Colonic mucosa (tissue), 4 donors: ENCODE results near the gene FNDC3B. TPM values are rescaled to one million over a fixed set of nuclear protein-coding genes. Genes with fewer than 3 reads are reported as not detected.

ENCODE experiments used
- DNase-seq: peaks from one replicate; pipeline ENCODE4 v3.0.0-alpha.2; 2020
- H3K27ac ChIP-seq: fragments of 200-600 bp; one replicate; pipeline ENCODE4 v1.8.0; 2021
- H3K27me3 ChIP-seq: fragments of 200-600 bp; one replicate; pipeline ENCODE4 v1.8.0; 2021
- H3K36me3 ChIP-seq: fragments of 200-600 bp; one replicate; pipeline ENCODE4 v1.8.0; 2021
- H3K4me1 ChIP-seq: fragments of 200-600 bp; one replicate; pipeline ENCODE4 v1.8.0; 2021; ENCODE audit warnings: mild to moderate bottlenecking
- H3K4me3 ChIP-seq: fragments of 200-600 bp; one replicate; pipeline ENCODE4 v1.8.0; 2021
- H3K9ac ChIP-seq, 2 donors: one replicate each; pipeline ENCODE4 v1.7.0; 2013; ENCODE audit warnings: control low read depth in 2 of 2, low read depth in 2 of 2, low read length in 2 of 2
- H3K9me3 ChIP-seq: fragments of 200-600 bp; one replicate; pipeline ENCODE4 v1.8.0; 2021
- intact Hi-C: fragments of 100-400 bp; cut with DNase I; formaldehyde crosslinking; loops from one replicate; pipeline ENCODE4 v1.14.1; 2022
- total RNA-seq, 2 donors: library from RNA; stranded (reverse); fragmentation: NEBNext Ultra II Directional in 1 of 2; extraction: Animal tissue kit (Norgen Biotek cat#: 25700) in 1 of 2; gene quantifications; one replicate each; pipeline ENCODE4 v1.2.1, GENCODE V29; 2021
- TF ChIP-seq, protein P1 (sequence below): fragments of 200-600 bp; IDR thresholded peaks from one replicate; pipeline ENCODE4 v1.8.0; 2022; ENCODE audit warnings: antibody characterized with exemption, mild to moderate bottlenecking
- donor health status: healthy.
- donor health status: DM: no; HTN: no; CAD: no.
- donor health status: DM: no; HTN: no; CAD: no.

Gene FNDC3B
- total RNA-seq, 2 donors from 2014 or later: 66.7 to 142 TPM

DNA sequence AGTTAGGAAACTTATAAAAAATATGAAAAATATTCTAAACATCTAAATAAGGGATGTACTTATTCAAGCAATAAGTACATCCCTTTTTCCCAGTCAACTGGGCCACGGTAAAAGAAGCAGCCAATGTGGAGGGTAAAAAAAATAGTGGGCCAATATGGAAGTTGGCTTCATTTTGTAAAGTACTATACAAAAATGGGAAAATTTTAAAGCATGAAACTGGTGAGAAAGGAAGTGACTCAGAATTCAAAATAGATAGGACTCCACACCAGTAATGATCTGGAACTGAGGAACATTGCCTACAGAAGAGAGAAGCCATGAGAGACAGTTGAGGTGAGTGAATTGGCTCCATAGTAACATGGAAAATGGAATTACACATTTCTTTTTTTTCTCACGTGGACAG is 108.9 kb downstream of the FNDC3B start:
- peaks cover 8% of the 10 kb centered on the region for H3K4me1 ChIP-seq
- H3K27ac ChIP-seq: peak overlapping the region; percentile 9
- intact Hi-C loops: no loop called here
- no peak overlapping the region for H3K4me3 ChIP-seq
- no peak for DNase-seq
- H3K9me3 ChIP-seq: no peaks in the 10 kb centered on the region
- no peaks in the 10 kb centered on the region for H3K27me3 ChIP-seq
- TF ChIP-seq, protein P1, sequence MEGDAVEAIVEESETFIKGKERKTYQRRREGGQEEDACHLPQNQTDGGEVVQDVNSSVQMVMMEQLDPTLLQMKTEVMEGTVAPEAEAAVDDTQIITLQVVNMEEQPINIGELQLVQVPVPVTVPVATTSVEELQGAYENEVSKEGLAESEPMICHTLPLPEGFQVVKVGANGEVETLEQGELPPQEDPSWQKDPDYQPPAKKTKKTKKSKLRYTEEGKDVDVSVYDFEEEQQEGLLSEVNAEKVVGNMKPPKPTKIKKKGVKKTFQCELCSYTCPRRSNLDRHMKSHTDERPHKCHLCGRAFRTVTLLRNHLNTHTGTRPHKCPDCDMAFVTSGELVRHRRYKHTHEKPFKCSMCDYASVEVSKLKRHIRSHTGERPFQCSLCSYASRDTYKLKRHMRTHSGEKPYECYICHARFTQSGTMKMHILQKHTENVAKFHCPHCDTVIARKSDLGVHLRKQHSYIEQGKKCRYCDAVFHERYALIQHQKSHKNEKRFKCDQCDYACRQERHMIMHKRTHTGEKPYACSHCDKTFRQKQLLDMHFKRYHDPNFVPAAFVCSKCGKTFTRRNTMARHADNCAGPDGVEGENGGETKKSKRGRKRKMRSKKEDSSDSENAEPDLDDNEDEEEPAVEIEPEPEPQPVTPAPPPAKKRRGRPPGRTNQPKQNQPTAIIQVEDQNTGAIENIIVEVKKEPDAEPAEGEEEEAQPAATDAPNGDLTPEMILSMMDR: no peak
- no peaks in the 10 kb centered on the region for H3K36me3 ChIP-seq
- no peak overlapping the region for H3K9ac ChIP-seq

DNA sequence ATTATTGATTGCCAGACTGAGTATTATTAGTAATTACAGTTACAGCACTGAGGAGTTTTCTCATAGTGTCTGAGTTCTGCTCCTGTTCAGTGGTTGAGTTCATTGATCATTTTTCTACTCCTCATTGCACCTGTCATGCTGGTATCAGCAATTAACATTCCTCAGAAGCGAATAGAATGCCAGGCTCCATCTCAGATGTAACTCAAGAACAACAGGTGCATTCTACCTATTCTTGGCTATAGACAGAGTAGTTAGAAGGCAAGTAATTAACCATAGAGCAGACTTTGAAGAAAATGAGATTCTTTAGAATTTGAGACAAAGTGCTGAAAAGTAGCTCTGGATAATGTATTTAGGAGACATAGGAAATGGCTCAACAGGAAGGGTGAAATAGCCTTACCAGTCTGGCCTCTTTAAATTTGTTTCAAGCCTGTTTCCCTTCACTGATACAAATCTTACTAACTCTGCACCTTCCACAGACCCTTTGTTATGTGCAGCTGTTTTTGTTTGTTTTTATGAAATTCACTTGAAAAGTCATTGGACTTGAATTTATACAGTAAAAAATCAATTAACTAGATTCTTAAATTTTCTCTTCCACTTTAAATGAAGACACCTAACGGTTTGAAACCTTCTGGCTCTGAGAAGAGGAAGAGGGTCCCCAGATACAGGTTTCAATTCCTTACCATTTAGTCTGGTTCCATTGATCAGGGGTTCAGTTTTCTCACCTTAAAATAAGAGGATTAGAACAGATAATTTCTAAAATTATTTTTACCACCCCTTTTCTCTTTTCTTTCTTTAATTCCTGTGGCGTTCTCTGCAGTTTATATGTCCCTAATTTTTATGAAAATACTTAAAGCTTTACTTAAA is 109.6 kb downstream of the FNDC3B start:
- Histone ChIP-seq H3K9me3 (no peaks in the 10 kb centered on the region), H3K9ac (no peak overlapping the region), H3K27me3 (no peaks in the 10 kb centered on the region), H3K4me3 (no peak overlapping the region), H3K4me1 (peaks cover 9% of the 10 kb centered on the region), H3K27ac (peak overlapping the region; percentile 9), H3K36me3 (no peaks in the 10 kb centered on the region)
- no peak for DNase-seq
- intact Hi-C loops: no loop called here
- TF ChIP-seq, protein P1: no peak

DNA sequence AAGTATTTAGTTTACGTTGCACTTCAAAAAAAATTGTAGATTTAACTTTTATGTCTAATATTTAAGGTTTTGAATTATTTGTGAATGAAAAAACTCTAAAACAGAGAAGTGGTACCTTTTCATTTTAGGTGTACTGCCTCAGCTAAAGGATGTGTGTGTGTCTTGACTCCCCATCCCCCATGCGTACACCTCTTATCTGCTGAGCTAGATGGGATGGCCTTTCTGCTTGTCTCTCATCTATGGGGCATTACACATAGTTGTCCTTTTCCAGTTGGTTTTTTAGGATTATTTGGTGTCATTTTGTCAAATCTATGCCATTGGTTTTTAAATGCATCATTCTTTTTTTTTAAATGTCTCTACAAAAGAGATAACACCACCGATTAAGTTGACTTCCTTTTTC is 110.9 kb downstream of the FNDC3B start:
- H3K9me3 ChIP-seq: no peaks in the 10 kb centered on the region
- H3K4me3 ChIP-seq: no peak overlapping the region
- H3K9ac ChIP-seq: no peak overlapping the region
- H3K4me1 ChIP-seq: peaks cover 9% of the 10 kb centered on the region
- no peak for DNase-seq
- intact Hi-C loops: no loop called here
- no peaks in the 10 kb centered on the region for H3K27me3 ChIP-seq
- TF ChIP-seq, protein P1: no peak
- no peak overlapping the region for H3K27ac ChIP-seq
- H3K36me3 ChIP-seq: no peaks in the 10 kb centered on the region

DNA sequence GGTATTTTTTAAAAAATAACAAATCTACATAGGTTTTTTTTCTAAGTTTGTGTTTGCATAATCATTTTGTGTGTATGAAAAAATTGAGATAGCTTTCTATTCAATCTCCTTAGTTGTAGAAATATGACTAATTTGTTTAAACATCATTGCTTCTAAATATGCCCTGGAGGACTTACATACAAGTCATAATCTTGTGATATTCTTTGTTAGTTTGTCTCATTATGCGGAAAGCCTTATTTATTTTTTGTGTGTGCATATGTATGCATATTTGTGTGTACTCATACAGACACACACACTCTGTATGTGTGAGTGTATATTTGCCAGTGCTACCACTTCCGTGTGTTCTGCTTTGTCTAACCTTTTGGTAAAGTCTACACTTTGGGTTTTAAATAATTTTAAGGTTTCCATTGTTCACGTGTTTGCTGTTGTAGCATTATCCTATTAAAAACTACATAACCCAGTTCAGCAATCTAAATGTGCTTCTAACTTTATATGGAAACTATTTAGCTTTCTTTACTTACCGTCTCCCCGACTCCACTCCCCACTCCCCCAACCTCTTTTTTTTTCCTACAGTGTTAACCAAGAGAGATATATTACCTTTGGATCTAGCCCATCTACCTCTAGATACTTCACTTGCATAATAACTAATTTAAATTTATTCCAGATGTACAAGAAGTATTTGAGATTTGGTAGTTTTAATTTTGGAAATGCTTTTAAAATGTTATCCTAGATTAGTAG is 111.7 kb downstream of the FNDC3B start:
- Histone ChIP-seq H3K4me1 (peaks cover 9% of the 10 kb centered on the region), H3K4me3 (no peak overlapping the region), H3K9ac (no peak overlapping the region), H3K27me3 (no peaks in the 10 kb centered on the region), H3K9me3 (no peaks in the 10 kb centered on the region), H3K36me3 (no peaks in the 10 kb centered on the region), H3K27ac (no peak overlapping the region)
- no peak for DNase-seq
- intact Hi-C loops: no loop called here
- TF ChIP-seq, protein P1: no peak

GRCh38 chr3:172151651-172152649 is 112.6 kb downstream of the FNDC3B start:
- Histone ChIP-seq H3K27me3 (no peaks in the 10 kb centered on the region), H3K27ac (peak overlapping the region; percentile 73)

More at GRCh38 chr3:172151651-172152649, 112.6 kb downstream of the FNDC3B start:
- Histone ChIP-seq H3K4me1 (peaks cover 9% of the 10 kb centered on the region), H3K4me3 (no peak overlapping the region), H3K36me3 (no peaks in the 10 kb centered on the region), H3K9me3 (no peaks in the 10 kb centered on the region), H3K9ac (no peak overlapping the region)
- no peak for DNase-seq
- intact Hi-C loops: no loop called here
- TF ChIP-seq, protein P1: no peak
